OCI-LY7 (cell line): ENCODE data around the gene CYB561.

Experiments
- CTCF ChIP-seq: fragments of 200-600 bp; sonication (generic); conservative IDR thresholded peaks from 2 replicates; pipeline ENCODE4 v1.5.1; 2014; ENCODE audit warnings: mild to moderate bottlenecking, antibody characterized with exemption, low read length, moderate library complexity, mixed read lengths
- EZH2phosphoT487 ChIP-seq: fragments of 200-600 bp; sonication (generic); IDR thresholded peaks from 2 replicates; pipeline ENCODE4 v1.6.1; 2018; ENCODE audit warnings: low read depth, borderline replicate concordance, mild to moderate bottlenecking, mixed run types, antibody characterized with exemption, low read length, moderate library complexity, mixed read lengths

- TF ChIP-seq CTCF (no peak), EZH2phosphoT487 (no peak)
Observed at GRCh38 chr17:63395075-63395805, 50.9 kb downstream of the CYB561 start.
